Vagina (tissue), 2 donors: ENCODE results near the gene GRIK4. TPM values are rescaled to one million over a fixed set of nuclear protein-coding genes. Genes with fewer than 3 reads are reported as not detected.

Experiments used
- DNase-seq, 2 donors: peaks; one replicate each; pipeline ENCODE4 v3.0.0-alpha.2; 2017; ENCODE audit errors: extremely low spot score in 2 of 2
- H3K27ac ChIP-seq: fragments of 200-600 bp; sonication (generic); one replicate; pipeline ENCODE4 v1.5.1; 2019
- H3K27me3 ChIP-seq: fragments of 200-600 bp; sonication (generic); one replicate; pipeline ENCODE4 v1.5.1; 2019
- H3K36me3 ChIP-seq, 2 donors: fragments of 200-600 bp; sonication (generic); one replicate each; pipeline ENCODE4 v1.5.1; 2017 to 2019
- H3K4me1 ChIP-seq: fragments of 200-600 bp; sonication (generic); one replicate; pipeline ENCODE4 v1.5.1; 2019
- H3K4me3 ChIP-seq, 2 donors: fragments of 200-600 bp; sonication (generic); 1 replicate in 1 of 2; 2 replicates in 1 of 2; pipeline ENCODE4 v1.5.1; 2016 to 2019
- H3K9me3 ChIP-seq: fragments of 200-600 bp; sonication (generic); one replicate; pipeline ENCODE4 v1.5.1; 2019
- POLR2A ChIP-seq, 2 donors: fragments of 450-650 bp; IDR thresholded peaks; one replicate each; pipeline ENCODE4 v1.6.1; 2017; ENCODE audit warnings: antibody characterized with exemption in 2 of 2, mild to moderate bottlenecking in 2 of 2, moderate library complexity in 2 of 2
- POLR2AphosphoS5 ChIP-seq, 2 donors: sonication (generic); formaldehyde crosslinking; IDR thresholded peaks; one replicate each; pipeline ENCODE4 v1.9.0; 2017; ENCODE audit warnings: antibody characterized with exemption in 2 of 2, mild to moderate bottlenecking in 2 of 2, low read depth in 1 of 2; ENCODE audit not compliant: insufficient read depth in 1 of 2
- intact Hi-C: fragments of 100-400 bp; cut with DNase I; formaldehyde crosslinking; loops from one replicate; pipeline ENCODE4 v1.15.1; 2023
- total RNA-seq: library from RNA; depleted of rRNA; stranded (reverse); fragments of >200 nt; gene quantifications from one replicate; pipeline ENCODE4 v1.2.3, GENCODE V29; 2016
- TF ChIP-seq, protein P1 (sequence below), 3 experiments: fragments of 450-650 bp in 2 of 3; fragments of 200-600 bp in 1 of 3; sonication (generic) in 1 of 3; IDR thresholded peaks; one replicate each; pipeline ENCODE4 v1.5.1; 2017 to 2019; ENCODE audit warnings: antibody characterized with exemption in 3 of 3, mild to moderate bottlenecking in 2 of 3, moderate library complexity in 2 of 3

Gene GRIK4
- total RNA-seq, 1 donor from 2014 or later: 0.25 TPM

DNA sequence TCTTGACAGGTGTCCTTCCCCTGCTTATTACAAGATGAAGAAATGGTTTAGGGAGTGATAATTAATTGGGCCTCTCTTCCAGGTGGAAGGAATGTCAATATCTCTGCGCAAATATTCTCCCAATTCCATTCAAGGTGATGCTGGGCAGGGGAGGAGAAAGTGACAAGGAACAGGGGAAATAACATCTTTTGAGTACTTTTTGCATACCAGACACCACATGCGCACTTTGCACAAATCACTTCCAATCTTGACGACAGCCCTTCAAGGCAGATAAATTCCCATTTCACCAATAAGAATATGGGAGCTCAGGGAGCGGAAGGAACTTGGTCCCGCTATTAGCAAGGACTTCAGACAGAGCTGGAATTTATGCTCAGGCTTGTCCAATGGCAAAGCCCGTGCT lies 367.2 kb downstream of the GRIK4 start:
- H3K27ac ChIP-seq: no peak overlapping the region
- H3K9me3 ChIP-seq: no peaks in the 10 kb centered on the region
- H3K36me3 ChIP-seq: no peaks in the 10 kb centered on the region
- DNase-seq: no peak
- no peaks in the 10 kb centered on the region for H3K27me3 ChIP-seq
- H3K4me3 ChIP-seq: no peak overlapping the region
- TF ChIP-seq, protein P1, sequence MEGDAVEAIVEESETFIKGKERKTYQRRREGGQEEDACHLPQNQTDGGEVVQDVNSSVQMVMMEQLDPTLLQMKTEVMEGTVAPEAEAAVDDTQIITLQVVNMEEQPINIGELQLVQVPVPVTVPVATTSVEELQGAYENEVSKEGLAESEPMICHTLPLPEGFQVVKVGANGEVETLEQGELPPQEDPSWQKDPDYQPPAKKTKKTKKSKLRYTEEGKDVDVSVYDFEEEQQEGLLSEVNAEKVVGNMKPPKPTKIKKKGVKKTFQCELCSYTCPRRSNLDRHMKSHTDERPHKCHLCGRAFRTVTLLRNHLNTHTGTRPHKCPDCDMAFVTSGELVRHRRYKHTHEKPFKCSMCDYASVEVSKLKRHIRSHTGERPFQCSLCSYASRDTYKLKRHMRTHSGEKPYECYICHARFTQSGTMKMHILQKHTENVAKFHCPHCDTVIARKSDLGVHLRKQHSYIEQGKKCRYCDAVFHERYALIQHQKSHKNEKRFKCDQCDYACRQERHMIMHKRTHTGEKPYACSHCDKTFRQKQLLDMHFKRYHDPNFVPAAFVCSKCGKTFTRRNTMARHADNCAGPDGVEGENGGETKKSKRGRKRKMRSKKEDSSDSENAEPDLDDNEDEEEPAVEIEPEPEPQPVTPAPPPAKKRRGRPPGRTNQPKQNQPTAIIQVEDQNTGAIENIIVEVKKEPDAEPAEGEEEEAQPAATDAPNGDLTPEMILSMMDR (IDR thresholded peaks at IDR 0.05): no peak
- TF ChIP-seq POLR2AphosphoS5 (IDR thresholded peaks at IDR 0.05; ENCODE audit: insufficient read depth in 1 of 2, low read depth in 1 of 2) (no peak), POLR2A (IDR thresholded peaks at IDR 0.05) (no peak)
- intact Hi-C loops: no loop called here
- H3K4me1 ChIP-seq: peaks cover 23% of the 10 kb centered on the region

DNA sequence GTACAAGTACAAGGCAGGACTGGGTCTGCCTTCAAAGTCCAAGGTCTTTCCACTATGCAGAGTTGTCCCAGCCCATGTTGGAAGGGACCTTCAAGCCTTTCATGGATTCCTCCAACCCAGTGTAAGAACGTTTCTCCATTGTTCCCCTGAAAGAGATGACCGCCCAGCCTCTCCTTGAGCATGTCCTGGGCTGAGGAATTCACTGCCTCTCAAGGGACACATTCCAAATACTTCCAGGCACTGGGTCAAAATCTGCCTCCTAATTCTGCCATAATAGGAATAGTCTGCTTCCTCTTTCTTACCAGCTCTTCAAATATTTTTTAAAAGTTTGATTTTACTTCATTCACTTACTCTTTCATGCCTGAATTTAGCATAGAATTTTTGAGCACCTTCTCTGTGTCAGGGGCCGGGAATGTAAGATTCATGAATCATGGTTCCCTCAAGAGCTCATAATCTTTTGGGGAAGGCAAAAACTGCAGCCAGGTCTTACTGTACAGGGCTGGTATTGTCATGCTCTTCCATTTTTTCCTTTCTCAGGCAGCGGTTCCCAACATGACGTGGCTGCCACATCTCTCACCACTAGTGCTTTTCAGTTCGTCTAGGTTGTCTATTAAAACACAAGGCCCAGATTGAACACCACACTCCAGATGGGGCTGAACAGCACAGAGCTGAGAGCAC lies 369.1 kb downstream of the GRIK4 start:
- Histone ChIP-seq H3K9me3 (no peaks in the 10 kb centered on the region), H3K4me1 (peaks cover 32% of the 10 kb centered on the region), H3K36me3 (no peaks in the 10 kb centered on the region), H3K27me3 (no peaks in the 10 kb centered on the region), H3K27ac (no peak overlapping the region), H3K4me3 (no peak overlapping the region)
- TF ChIP-seq POLR2AphosphoS5 (IDR thresholded peaks at IDR 0.05; ENCODE audit: insufficient read depth in 1 of 2, low read depth in 1 of 2): no peak
- TF ChIP-seq POLR2A (IDR thresholded peaks at IDR 0.05): no peak
- TF ChIP-seq, protein P1 (IDR thresholded peaks at IDR 0.05): no peak
- DNase-seq: no peak
- intact Hi-C loops: no loop called here

DNA sequence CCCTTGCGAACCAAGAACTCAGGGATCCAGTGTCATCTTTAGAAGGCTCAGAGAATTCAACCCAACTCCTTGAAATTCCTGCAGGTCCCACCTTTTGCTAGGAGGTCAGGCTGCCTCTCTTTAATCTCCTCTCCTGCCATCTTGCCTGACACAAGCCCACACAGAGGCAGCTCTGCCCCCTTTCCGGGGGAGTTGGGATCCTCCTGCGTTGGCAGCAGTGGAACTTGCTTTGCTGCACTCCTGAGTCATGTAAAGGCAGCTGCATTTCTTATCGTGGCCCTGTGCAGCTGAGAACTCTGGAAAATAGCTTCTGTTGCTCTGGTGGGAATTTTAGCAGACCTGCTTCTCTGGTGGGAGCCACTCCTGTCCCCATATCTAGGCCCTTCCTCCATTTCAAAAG lies 370.0 kb downstream of the GRIK4 start:
- no peak overlapping the region for H3K4me3 ChIP-seq
- intact Hi-C loops: no loop called here
- DNase-seq: no peak
- H3K9me3 ChIP-seq: no peaks in the 10 kb centered on the region
- TF ChIP-seq POLR2A (IDR thresholded peaks at IDR 0.05) (no peak), POLR2AphosphoS5 (IDR thresholded peaks at IDR 0.05; ENCODE audit: insufficient read depth in 1 of 2, low read depth in 1 of 2) (no peak)
- TF ChIP-seq, protein P1 (IDR thresholded peaks at IDR 0.05): no peak
- no peaks in the 10 kb centered on the region for H3K27me3 ChIP-seq
- H3K4me1 ChIP-seq: peaks cover 32% of the 10 kb centered on the region
- no peaks in the 10 kb centered on the region for H3K36me3 ChIP-seq
- H3K27ac ChIP-seq: no peak overlapping the region

DNA sequence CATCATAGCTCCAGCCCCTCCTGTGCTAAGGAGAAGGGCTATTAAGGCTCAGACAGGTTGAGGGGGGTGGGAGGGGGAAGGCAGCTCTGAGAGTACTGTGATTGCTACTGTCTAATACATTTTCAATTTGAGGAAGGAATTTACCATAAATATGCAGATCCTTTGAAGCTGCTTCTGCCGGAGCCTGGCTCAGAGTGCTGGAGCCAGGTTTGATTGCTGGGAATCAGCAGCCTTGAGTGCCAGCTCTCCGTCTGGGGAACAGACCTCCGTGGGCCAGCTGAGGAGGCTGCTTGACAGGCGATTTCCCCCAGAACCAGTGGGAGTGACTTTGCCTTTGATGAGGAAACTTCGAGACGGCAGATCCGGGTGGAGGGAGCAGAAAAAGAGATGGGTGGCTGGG lies 370.6 kb downstream of the GRIK4 start:
- H3K4me1 ChIP-seq: peaks cover 32% of the 10 kb centered on the region
- H3K9me3 ChIP-seq: no peaks in the 10 kb centered on the region
- TF ChIP-seq POLR2A (IDR thresholded peaks at IDR 0.05): no peak
- TF ChIP-seq, protein P1 (IDR thresholded peaks at IDR 0.05): no peak
- TF ChIP-seq POLR2AphosphoS5 (IDR thresholded peaks at IDR 0.05; ENCODE audit: insufficient read depth in 1 of 2, low read depth in 1 of 2): no peak
- no peak overlapping the region for H3K27ac ChIP-seq
- H3K36me3 ChIP-seq: no peaks in the 10 kb centered on the region
- H3K4me3 ChIP-seq: no peak overlapping the region
- H3K27me3 ChIP-seq: no peaks in the 10 kb centered on the region
- intact Hi-C loops: no loop called here
- DNase-seq: no peak

DNA sequence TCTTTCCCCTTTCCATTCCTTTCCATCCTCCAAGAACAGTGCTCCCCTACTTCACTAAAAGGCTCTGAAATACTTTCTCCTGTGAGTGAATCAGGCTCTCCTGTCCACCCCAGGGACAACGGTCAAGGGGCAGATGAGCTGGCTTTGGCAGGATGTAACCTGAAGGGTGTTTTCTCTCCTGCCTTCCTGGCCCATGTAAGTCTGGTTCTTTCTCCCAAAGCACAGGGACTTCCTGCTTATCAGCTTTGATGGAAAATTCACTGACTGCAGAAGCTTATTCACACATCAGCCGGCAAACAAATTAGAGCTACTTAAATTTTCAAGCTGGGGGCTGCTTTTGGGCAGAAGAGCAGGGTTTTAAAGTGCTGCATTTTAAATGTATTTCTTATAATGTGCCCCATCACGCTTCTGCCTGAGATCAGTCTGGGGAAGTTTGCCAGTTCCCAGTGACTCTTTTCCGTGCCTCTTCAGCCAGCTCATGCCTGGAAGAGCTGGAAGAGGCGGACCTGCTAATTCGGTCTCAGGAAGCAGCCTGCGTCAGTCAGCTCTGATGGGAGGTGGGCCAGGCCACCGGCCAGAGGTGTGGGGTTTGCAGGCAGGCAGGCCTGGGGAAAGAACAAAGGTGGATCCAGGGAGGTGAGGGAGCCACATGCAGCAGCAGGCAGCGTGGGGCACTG lies 372.0 kb downstream of the GRIK4 start:
- intact Hi-C loops: no loop called here

More for the DNA sequence above, 372.0 kb downstream of the GRIK4 start:
- Histone ChIP-seq H3K27ac (peak overlapping the region; percentile 30), H3K9me3 (no peaks in the 10 kb centered on the region), H3K4me3 (no peak overlapping the region), H3K27me3 (no peaks in the 10 kb centered on the region), H3K36me3 (no peaks in the 10 kb centered on the region), H3K4me1 (peaks cover 32% of the 10 kb centered on the region)
- TF ChIP-seq, protein P1 (IDR thresholded peaks at IDR 0.05): no peak
- TF ChIP-seq POLR2A (IDR thresholded peaks at IDR 0.05): no peak
- TF ChIP-seq POLR2AphosphoS5 (IDR thresholded peaks at IDR 0.05; ENCODE audit: insufficient read depth in 1 of 2, low read depth in 1 of 2): peak; percentile 23 to 33
- DNase-seq: no peak
